Uterus (tissue), 2 donors: ENCODE results near the gene HMSD.

ENCODE experiments used
- CTCF ChIP-seq, 4 experiments: fragments of 200-600 bp in 2 of 4; fragments of 450-650 bp in 2 of 4; sonication (generic) in 2 of 4; IDR thresholded peaks; one replicate each; pipeline ENCODE4 v1.5.1; 2016 to 2019; ENCODE audit warnings: antibody characterized with exemption in 4 of 4, mild to moderate bottlenecking in 2 of 4, moderate library complexity in 1 of 4
- POLR2A ChIP-seq, 2 donors: fragments of 450-650 bp; IDR thresholded peaks; one replicate each; pipeline ENCODE4 v1.6.1; 2016; ENCODE audit warnings: antibody characterized with exemption in 2 of 2, mild to moderate bottlenecking in 1 of 2, moderate library complexity in 1 of 2

- TF ChIP-seq CTCF (IDR thresholded peaks at IDR 0.05) (no peak), POLR2A (IDR thresholded peaks at IDR 0.05) (no peak)
Measured at GRCh38 chr18:63980896-63981460, 31.9 kb downstream of the HMSD start.
